COR-L47 (cell line): Measurements from ENCODE around the gene TMTC1.

Experiments
- DNase-seq: peaks from one replicate; lab custom pipeline; 2025; lab: John Stamatoyannopoulos, UW

TMTC1 gene

DNA sequence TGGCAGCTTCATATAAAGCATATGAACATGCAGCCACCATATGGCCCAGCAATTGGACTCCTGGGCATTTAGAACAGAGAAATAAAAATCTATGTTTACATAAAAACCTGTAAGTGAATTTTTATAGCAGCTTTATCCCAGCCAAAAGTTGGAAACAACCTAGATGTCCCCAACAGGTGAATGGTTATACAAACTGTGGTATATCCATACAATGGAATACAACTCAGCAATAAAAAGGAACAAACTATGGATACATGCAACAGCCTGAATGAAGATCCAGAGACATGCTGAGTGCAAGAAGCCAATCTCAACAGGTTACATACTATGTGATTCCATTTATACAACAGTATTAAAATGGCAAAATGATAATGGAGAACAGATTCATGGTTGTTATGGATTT, 3.7 kb downstream of the TMTC1 start:
- DNase-seq, result no peak

DNA sequence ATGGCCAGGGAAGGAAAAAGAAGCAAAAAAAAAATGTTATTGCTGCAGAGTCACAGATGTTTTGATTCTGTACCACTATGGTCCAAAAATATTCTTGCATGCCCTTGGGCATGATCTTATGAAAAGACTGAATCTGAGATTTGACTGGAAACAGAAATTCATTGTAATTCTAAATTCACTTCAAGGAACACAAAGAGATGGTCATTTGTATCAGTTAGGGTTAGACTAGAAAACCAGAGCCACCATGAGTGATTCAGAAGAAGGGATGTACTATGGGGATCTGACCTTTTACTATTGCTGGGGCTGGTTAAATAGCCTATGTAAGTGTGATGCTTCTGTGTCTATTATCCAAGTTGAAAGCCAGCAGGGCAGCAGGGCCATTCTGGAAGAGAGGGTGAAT, 5.2 kb downstream of the TMTC1 start:
- DNase-seq, result no peak

DNA sequence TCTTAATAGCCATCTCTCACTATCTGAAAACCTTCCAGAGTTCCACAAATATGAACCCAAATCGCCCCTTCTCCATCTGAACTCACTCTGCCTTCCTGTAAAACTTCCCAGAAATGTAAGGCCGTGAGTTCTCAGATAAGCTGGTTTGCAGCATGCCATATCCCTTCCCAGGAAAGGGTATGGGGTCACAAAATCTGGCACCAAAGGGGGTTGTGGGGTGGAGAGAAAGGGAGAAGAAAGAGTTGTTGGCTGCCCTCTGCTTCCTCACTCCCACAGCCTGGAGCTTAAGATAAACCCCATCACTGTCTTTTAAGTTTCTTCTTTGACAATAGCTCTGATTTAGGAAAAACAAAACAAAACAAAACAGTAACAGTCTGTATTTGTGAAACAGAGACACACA, 10.7 kb downstream of the TMTC1 start:
- DNase-seq, result no peak

DNA sequence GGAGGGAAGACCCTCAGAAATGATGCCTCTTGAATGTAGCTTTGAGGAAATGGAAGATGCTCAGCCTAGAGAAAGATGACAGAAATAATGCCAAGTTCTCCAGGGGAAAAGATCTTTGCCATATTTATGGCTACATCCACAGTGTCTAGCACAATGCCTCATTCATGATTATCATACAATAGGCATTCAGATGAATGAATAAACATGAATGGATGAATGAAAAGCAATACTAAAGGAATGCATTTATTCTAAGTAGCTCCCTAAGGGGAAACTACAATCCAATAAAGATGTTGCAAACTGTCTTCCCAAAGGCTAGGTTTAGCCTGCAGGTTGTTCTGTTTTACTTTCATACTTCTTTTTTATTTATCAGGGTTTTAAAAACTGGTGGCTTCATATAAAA, 12.0 kb downstream of the TMTC1 start:
- no peak for DNase-seq

DNA sequence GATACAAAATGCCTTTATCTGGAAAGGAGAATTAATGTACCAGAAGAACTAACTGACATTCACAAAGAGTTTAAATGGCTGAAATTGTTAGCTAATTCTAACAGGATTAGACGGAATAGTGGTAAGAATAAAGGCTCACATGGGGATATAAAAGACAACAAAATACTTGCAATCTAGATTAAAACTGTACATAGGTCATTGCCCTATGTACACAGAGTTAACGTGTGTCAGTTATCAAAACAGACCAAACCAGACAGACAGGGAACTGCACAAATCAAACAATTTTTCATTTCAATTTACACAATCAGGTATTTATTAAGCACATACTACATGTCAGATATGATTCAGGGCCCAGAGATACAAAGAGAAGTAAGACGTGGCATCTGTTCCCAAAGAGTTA, 12.6 kb downstream of the TMTC1 start:
- no peak for DNase-seq

DNA sequence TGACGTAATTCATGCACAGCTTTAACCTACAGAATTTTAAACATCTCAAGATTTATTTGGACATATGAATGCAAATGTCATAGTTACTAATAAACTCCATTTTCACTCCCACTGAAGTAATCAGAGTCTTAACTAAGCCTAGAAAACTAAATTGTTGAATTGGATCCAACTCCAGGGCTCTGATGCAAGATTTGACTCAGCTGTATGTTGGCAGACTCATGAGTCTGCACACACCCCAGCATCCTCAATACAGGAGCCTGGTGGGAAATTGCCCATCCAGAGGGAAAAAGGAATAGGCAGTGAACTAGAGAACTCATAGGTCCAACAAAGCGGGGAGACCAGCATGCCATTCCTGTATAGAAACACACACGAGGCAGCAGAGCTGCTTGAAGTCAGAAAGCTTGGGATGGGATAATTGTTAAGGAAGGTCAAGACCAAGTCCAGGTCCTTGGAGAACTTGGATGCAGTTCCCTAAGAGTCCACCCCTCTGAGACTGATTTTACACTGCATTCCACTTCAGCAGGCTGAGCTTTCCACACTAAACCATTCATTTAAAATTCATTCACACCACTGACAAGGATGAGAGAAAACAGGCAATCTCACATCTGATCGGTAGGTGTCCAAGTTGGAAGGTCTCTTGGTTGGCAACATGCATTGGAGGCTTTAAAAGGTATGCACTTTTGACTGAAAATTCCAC, 14.4 kb downstream of the TMTC1 start:
- no peak for DNase-seq

DNA sequence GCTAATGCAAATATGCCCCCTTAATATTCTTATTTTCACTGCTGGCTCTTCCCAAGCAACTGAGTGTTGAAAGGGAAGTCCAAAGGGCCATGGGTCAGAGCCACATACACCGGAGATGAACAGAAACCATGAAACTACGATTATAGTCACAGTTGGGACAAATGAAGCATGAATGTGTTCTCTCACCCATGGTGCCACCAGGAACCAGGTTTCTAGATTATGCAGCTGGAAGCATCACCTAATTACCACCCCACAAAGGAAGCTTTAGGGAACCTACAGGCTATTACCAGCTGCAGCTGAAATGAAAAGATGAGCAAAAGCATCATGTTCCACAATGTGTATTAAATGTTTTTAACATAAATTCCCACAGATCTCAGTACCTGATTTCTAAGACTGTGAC, 15.4 kb downstream of the TMTC1 start:
- DNase-seq, result no peak

DNA sequence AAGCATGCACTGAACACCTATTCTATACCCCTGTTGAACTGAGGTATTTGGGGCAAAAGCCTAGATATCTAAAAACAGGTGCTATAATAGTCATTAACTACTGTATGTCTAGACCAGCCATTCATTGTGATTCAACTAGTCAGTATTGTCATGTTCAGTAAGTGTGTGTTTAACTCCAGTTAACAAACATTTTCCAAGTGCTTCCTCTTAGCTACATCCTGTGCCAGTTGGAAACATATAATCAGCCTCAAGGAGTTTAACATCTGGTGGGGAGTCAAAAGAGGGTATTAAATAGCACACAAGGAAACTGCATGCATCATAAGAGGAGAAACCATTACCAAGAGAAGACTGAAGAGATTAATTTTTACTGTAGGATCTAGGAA, 20.4 kb downstream of the TMTC1 start:
- DNase-seq, result no peak

DNA sequence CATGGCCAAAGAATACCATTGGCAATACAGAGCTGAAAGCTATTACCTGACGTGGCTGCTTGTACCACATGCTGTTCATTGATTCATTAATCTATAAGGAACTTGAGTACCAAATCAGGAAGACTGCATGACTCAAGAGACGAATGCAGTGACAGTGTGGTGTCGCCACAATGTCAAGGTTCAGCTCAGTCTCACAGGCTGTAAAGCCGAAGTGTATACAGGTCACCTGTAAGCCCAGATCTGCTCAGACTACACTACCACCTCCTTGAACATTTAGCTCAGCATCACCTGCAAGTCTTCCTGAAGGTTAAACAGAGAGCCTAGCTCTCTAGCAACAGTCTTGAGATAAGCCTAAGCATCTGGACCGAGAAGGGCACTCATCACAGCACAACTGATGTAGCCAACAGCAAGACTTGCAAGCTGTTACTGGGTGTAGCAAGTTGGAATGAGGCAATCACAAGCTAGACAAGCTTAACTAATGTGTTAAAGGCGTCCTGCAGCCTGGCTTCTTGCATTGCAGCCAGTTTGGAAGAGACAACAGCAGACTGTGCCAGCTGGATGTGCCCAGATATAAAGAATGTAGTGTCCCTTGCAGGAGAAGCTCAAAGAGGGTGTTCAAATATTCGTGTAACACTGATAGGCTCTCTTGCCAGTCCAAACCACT, 21.0 kb downstream of the TMTC1 start:
- no peak for DNase-seq

DNA sequence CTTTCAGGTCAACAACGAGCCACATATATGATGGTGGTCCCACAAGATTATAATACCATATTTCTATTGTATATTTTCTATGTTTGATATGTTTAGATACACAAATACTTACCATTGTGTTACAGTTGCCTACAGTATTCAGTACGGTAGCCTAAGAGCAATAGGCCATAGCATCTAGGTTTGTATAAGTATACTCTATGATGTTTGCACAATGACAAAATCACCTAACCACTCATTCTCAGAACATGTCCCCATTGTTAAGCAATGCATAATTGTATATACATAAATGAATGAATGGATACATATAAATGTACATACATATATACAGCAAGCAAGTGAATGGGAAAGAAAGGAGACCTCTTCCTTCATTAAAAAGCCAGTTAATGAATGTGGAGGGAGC, 23.8 kb downstream of the TMTC1 start:
- DNase-seq, result no peak

DNA sequence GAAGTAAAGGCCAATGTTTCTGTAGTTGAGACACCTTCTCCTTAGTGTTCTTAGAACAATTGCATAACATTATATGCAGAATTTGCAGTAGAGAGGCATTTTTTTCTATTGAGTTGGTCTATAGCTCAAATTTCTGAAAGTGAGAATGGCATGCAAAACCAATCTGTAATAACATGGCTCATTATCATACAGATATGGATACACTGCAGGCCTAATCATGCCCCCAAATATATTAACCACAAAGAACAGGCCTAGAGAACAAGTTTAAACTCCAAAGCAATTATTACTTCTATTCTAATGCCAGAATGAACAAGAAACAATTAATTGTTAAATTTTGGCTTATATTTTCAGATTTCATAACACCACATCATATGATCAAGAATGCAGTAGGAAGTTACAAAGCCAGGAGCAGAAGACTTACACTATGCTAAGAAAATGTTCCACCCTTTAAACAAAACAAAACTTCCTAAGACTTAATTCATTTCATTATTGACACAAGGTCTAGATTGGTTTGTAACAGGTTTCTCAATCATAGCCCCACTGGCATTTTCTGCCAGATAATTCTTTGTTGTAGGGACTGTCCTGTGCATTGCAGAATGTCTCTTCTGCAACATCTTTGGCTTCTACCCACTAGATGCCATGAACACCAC, 26.9 kb downstream of the TMTC1 start:
- no peak for DNase-seq

DNA sequence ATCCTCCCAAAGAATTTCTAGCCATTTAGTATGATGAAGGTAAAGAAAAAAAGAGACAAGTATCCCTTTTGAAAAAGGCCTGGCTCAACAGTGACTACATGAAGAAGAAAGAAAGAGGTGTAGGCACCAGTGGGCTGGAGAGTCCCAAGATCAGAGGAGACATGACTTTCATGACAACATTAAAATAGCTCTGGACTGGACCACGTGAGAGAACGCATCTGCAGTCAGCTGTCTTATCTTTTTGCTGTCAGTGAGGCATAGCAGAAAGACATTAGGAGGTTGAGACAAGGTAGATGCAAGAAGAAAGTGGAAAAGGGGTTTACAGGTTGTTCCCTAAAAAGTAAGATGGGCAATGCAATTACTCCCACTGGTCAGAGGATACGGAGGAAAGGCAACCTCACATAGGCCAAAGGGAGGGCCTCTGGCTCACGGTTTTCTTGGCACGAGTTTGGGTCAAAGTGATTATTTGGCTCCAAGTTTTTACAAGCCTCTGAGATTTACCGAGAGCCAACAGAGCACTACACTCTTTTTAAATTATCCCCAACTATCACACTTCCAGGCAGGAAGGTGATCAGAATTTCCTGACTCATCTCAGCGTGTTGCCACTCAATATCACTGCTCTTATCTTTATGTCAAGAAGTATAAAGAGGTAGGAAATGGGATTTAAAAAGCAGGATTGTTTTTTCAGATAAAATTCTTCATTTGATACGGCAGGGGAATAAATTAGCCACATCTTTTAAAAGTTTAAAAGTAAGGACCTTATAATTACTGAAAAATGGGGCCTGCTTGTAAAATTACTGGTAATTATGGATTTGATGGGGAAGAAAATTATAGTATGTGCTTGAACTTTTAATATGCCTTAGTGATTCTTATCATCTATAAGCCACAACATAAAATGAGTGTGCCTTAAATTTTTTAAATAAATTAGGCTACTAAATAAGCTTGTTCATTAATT, 29.2 kb downstream of the TMTC1 start:
- no peak for DNase-seq

DNA sequence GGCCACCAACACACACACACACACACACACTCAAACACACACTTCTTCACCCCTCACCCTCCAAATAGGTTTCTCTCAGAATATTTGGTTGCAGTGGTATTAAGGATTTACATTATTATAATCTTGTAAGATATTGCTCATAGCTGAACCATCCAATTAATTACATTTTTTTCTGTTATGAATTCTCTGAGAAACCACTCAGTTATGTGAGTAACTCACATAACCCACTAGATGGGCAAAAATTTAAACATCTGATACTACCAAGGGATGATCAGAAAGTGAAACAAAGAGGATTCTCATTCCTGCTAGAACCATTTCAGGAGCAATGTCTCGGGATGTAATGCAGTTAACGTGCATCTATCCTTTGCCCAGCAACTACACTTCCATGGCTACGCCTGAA, 31.6 kb downstream of the TMTC1 start:
- DNase-seq, result no peak

DNA sequence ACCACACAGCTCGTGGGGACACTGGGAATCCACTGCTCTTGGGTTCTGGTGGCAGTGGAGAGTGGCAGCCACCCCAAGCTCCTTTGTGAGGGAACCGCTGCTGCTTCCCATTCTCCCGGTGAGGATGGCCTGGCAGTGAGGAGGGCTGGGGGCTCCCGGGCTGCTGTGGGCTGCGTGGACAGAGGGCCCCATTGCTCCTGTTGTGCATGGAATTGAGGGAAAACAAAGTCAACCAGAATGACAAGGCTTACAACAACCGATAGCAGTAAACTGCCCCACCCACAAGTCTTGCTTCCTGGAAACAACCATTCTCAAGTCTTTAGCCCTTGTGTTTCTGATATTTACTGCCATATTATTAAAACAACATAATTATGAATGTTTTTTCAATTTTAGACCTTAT, 32.1 kb downstream of the TMTC1 start:
- DNase-seq, result no peak

DNA sequence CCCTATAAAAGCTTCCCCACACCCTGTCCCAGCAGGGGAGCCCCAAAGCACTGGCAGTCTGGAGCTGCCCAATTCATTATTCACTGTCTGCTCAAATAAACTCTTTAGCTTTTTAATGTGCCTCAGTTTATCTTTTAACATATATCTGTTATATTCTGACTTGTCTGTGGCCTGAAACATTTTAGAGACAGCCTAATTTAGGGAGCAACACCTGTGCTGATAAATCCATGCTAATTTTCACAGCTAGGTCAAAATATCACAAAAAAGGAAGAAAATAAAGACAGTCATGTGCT, 32.9 kb downstream of the TMTC1 start:
- no peak for DNase-seq

DNA sequence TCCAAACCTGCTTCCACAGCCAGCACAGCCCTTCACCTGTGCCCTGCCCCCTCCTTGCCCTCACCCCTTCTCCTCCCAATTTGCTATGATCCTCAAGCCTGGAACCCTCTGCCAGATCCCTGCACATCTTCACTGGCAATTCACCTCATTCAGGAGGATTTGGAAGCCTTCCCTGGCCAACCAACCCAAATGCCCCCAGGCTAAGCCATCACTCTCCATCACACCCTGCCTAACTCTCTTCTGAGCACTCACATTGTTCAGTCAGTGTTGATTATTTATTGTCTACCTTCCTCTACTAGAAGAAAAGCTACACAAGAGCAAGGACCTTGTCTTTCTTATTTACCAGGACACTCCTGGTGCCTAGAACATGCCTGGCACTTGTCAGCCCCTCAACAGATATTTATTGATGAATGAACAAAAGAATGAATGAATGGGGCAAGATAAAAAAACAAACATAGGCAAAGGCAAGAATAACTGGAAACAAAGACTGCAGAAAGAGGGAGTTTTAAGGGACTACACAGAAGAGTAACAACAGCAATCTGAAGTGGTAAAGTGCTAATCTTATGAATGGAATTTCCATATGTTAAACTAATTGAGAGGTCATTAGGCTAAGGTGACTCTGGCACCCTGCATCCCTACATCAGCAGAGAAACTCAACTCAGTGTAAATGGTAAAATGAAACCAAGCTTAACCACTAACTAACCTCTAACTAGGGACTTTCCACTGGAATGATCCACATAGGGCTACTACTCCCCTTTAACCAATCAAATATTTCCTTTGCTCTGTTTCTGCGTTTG, 33.4 kb downstream of the TMTC1 start:
- no peak for DNase-seq

DNA sequence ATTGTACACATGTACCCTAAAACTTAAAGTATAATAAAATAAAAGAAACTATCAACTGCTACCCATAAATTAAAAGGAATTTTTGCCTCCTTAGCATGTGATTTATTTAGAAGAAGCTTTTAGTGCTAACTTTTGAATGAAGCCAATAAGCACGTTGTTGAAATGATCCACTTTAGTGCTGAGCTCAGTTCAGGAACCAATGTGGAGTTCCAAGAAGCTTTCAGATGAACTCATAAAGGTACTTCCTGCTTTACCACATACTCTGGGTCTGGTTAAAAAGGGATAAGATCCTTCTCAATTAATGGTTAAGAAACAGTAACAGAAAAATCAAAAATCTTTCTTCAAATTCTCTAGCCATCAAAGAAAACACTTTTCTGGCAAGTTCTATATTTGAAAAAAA, 39.4 kb downstream of the TMTC1 start:
- no peak for DNase-seq

DNA sequence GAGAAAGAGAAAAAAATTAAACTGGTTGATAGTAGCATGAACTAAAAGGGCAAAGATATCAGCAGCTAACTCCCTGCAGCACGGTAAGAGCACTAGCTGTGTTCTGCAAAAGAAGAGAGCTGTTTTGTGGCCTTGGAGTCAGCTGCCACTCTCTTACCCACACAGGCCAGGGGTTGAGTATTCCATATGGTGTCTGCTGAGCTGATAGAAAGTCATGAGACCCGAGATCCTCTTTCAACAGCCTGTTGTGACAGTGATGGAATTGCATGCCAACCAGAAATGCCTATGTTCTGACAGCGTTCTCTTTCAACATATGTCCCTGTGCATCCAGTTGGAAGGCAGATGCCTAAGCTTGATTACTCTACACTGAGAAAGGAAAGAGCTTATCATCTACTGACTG, 39.9 kb downstream of the TMTC1 start:
- DNase-seq, result no peak

DNA sequence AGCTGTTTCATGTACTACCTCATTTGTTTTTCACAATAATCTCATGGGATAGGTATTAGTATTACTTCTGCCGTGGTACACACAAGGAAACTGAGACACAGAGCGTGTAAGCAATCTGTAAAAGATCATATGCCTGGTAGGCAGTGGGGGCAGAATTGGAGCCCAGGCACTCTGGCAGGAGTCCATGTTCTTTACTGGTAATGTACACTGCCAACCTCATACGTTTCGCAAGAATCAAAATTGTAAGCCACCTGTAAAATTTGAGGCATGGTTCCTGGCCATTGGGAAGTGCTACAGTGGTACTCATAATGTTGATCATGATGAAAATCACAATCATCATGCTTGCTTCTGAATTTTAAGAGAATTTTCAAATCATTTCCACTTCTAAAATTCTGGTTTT, 40.7 kb downstream of the TMTC1 start:
- no peak for DNase-seq

DNA sequence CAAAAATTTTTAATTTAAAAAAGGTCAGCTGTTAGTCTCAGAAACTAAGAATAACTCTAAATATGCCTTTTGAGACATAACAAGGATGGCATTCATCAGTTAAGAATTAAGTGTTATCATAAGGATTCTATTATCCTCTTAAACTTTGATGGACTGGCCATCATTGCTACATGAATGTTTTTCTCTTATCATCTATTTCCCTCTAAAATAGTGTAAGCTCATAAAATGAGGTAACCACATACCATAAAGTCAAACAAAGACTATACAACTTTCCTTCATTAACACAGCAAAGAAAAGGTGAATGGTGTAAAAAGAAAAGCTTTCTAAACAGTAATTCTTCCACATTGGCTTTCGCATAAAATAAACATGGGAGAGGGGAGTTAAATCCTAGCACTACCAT, 41.1 kb downstream of the TMTC1 start:
- no peak for DNase-seq

DNA sequence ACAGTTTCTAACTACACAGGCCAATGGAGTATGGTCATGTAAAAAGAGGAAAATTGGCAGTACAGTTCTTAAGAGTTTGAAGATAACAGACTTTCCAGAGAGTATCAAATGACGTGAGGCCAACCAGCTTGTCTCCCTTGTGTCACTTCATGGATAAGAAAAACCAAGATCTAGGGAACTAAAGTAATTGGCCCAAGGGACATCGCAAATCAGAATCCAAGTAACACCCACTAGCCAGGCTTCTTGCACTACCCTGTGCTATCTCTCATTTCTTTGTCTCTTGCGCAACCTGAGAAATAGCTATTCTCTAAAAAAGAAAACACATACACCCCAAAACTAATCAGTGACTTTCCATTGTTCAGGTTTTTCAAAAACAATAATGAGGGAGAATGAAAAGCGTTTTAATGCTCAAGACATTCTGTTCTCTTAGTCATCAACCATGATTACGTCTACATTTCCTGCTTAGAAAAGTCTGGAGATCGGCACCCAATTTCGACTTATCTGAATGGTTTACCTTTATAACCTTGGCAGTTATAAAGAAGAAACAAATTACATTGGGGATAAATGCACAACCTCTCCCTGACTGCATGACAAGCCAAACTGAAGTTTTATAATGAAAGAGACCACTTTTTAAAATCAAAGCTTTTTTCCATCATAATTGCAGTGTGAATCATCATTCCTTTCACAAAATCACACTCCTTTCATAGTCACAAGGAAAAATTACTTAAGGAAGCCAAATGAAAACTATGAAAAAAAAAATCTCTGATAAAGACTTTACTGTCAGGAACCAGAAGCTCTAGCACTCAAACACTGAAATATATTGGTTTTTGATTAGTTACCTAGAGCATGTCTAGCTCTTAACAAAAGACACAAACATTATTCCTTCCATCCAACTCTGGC, 42.1 kb downstream of the TMTC1 start:
- DNase-seq, result no peak
